Smooth muscle cell (in vitro differentiated cells): ENCODE data around the gene DIP2C. TPM values are rescaled to one million over a fixed set of nuclear protein-coding genes. Genes with fewer than 3 reads are reported as not detected.
"Not testable (repeated sequence)": the region's sequence is repeated elsewhere in the genome, so short reads cannot be mapped to it uniquely, and the experiment has no call there.

Experiments used
- DNase-seq: peaks from one replicate; lab custom pipeline; 2025; ENCODE audit not compliant: unreplicated experiment; lab: John Stamatoyannopoulos, UW
- H2AFZ ChIP-seq: fragments of 200-600 bp; sonication (generic); 2 replicates; pipeline ENCODE4 v1.6.0; 2016; ENCODE audit warnings: antibody characterized with exemption, low read depth, mild to moderate bottlenecking
- H3F3A ChIP-seq: fragments of 200-600 bp; sonication (generic); 2 replicates; pipeline ENCODE4 v1.6.0; 2017; ENCODE audit warnings: antibody characterized with exemption, low read depth
- H3K27ac ChIP-seq: fragments of 200-600 bp; sonication (generic); 2 replicates; pipeline ENCODE4 v1.5.1; 2016; ENCODE audit warnings: low read depth, mild to moderate bottlenecking
- H3K27me3 ChIP-seq: fragments of 200-600 bp; sonication (generic); 2 replicates; pipeline ENCODE4 v1.6.1; 2016; ENCODE audit warnings: low read depth, mild to moderate bottlenecking
- H3K36me3 ChIP-seq: fragments of 200-600 bp; sonication (generic); 2 replicates; pipeline ENCODE4 v1.5.1; 2016; ENCODE audit warnings: low read depth
- H3K4me1 ChIP-seq: fragments of 200-600 bp; sonication (generic); 2 replicates; pipeline ENCODE4 v1.5.1; 2016; ENCODE audit warnings: low read depth
- H3K4me2 ChIP-seq: fragments of 200-600 bp; sonication (generic); 2 replicates; pipeline ENCODE4 v1.6.0; 2016; ENCODE audit warnings: mild to moderate bottlenecking
- H3K4me3 ChIP-seq: fragments of 200-600 bp; sonication (generic); 2 replicates; pipeline ENCODE4 v1.5.1; 2016; ENCODE audit warnings: mild to moderate bottlenecking
- H3K79me2 ChIP-seq: fragments of 200-600 bp; sonication (generic); 2 replicates; pipeline ENCODE4 v1.6.0; 2016; ENCODE audit warnings: low read depth, mild to moderate bottlenecking
- H3K9ac ChIP-seq: fragments of 200-600 bp; sonication (generic); 2 replicates; pipeline ENCODE4 v1.6.0; 2016; ENCODE audit warnings: low read depth
- H3K9me3 ChIP-seq: fragments of 200-600 bp; sonication (generic); replicated peaks from 2 replicates; pipeline ENCODE4 v1.5.1; 2016; ENCODE audit warnings: low read depth
- H4K20me1 ChIP-seq: fragments of 200-600 bp; sonication (generic); 2 replicates; pipeline ENCODE4 v1.6.0; 2016; ENCODE audit warnings: low read depth
- CTCF ChIP-seq: fragments of 200-600 bp; sonication (generic); IDR thresholded peaks from 2 replicates; pipeline ENCODE4 v1.5.1; 2017; ENCODE audit warnings: borderline replicate concordance, mild to moderate bottlenecking, antibody characterized with exemption; ENCODE audit not compliant: insufficient read depth, poor library complexity, severe bottlenecking
- WGBS: methylation state at CpG from one replicate; pipeline ENCODE4 v1.1.7; 2016; ENCODE audit warnings: low lambda C conversion rate; 5-methylcytosine and 5-hydroxymethylcytosine counted together
- polyA plus RNA-seq: library from polyadenylated mRNA; unstranded; fragments of >200 nt; fragmentation: Nextera tagmentation; extraction: Ambion mirVana; gene quantifications from 2 replicates; pipeline ENCODE4 v1.2.1, GENCODE V29; 2016
- total RNA-seq: library from RNA; depleted of rRNA; stranded (reverse); fragments of >200 nt; gene quantifications from 2 replicates; pipeline ENCODE4 v1.2.3, GENCODE V29; 2014

DIP2C gene
- total and polyA plus RNA-seq, 2 experiments from 2014 or later: 14.9 to 15.3 TPM

DNA sequence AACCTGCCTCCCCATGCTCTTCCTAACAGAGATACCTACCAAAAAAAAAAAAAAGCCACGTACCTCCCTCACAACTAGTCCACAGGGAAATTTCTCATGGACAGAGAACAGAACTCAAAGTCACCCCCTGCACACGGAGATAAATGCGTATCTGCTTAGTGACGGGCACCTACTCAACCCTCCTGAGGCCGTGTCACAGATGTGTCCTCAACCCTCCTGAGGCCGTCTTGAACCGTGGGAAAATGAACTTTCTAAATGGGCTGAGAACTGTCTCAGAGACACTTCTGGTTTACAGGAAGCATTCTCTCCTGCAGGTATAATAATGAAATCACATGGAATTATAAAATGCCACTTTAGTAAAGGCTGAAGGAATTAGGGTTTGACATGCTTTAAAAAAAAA, 155.9 kb downstream of the DIP2C start:
- no peaks in the 10 kb centered on the region for H3K27me3 ChIP-seq
- 88% methylated on average over 7 of the region's 7 CpGs for WGBS
- peaks cover 95% of the 10 kb centered on the region for H4K20me1 ChIP-seq
- no peaks in the 10 kb centered on the region for H3K9me3 ChIP-seq
- H3K4me1 ChIP-seq: no peaks in the 10 kb centered on the region
- H3K4me3 ChIP-seq: no peak overlapping the region
- no peak overlapping the region for H3K27ac ChIP-seq
- no peak overlapping the region for H3K4me2 ChIP-seq
- no peak for DNase-seq
- peaks cover 58% of the 10 kb centered on the region for H3K79me2 ChIP-seq
- no peaks in the 10 kb centered on the region for H3K36me3 ChIP-seq
- no peak overlapping the region for H2AFZ ChIP-seq
- no peaks in the 10 kb centered on the region for H3F3A ChIP-seq
- H3K9ac ChIP-seq: no peak overlapping the region
- no peak for TF ChIP-seq CTCF

DNA sequence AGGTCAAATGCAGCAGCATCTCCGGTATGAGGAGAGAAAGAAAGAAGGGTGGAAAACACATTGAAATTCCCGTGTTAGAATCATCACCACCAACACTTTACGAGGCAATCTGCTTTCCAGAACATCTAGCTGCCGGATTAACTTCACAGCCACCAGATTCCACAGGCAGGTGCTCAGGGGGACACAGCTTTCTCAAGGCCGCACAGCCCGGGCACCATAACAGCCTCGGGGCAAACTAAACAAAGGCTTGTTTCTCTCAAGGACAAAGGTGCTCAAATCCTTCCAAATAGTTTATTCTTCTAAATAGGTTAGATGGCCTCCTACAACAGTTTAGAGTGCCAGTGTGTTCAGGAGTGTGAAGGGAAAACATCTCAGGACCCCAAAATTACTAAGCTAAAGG, 156.3 kb downstream of the DIP2C start:
- no peaks in the 10 kb centered on the region for H3K36me3 ChIP-seq
- 56% methylated on average over 7 of the region's 7 CpGs for WGBS
- H3K9ac ChIP-seq: no peak overlapping the region
- H3K27ac ChIP-seq: no peak overlapping the region
- H3K79me2 ChIP-seq: peaks cover 58% of the 10 kb centered on the region
- no peaks in the 10 kb centered on the region for H3K27me3 ChIP-seq
- no peaks in the 10 kb centered on the region for H3F3A ChIP-seq
- no peaks in the 10 kb centered on the region for H3K9me3 ChIP-seq
- H3K4me3 ChIP-seq: no peak overlapping the region
- H4K20me1 ChIP-seq: peaks cover 95% of the 10 kb centered on the region
- no peak overlapping the region for H3K4me2 ChIP-seq
- H2AFZ ChIP-seq: no peak overlapping the region
- H3K4me1 ChIP-seq: no peaks in the 10 kb centered on the region
- no peak for TF ChIP-seq CTCF
- no peak for DNase-seq

GRCh38 chr10:532331-532730, 157.1 kb downstream of the DIP2C start:
- not testable (repeated sequence) for H3K27ac ChIP-seq, H3K27me3 ChIP-seq, H3K4me2 ChIP-seq, H3K36me3 ChIP-seq, H2AFZ ChIP-seq, H3K4me1 ChIP-seq, H3K9ac ChIP-seq, H3F3A ChIP-seq, DNase-seq, H3K4me3 ChIP-seq, H3K9me3 ChIP-seq
- peaks cover 95% of the 10 kb centered on the region for H4K20me1 ChIP-seq
- H3K79me2 ChIP-seq: peaks cover 58% of the 10 kb centered on the region
- WGBS: 70% methylated on average over 2 of the region's 2 CpGs

GRCh38 chr10:531541-531940, 157.9 kb downstream of the DIP2C start:
- H3K9me3 ChIP-seq: no peaks in the 10 kb centered on the region
- no peak overlapping the region for H3K4me3 ChIP-seq
- TF ChIP-seq CTCF: no peak
- H3K27ac ChIP-seq: no peak overlapping the region
- DNase-seq: no peak
- H3K9ac ChIP-seq: no peak overlapping the region
- no peaks in the 10 kb centered on the region for H3K4me1 ChIP-seq
- H3F3A ChIP-seq: no peaks in the 10 kb centered on the region
- WGBS: 93% methylated on average over 18 of the region's 18 CpGs
- peaks cover 59% of the 10 kb centered on the region for H3K79me2 ChIP-seq
- H3K36me3 ChIP-seq: no peaks in the 10 kb centered on the region
- no peak overlapping the region for H2AFZ ChIP-seq
- no peak overlapping the region for H3K4me2 ChIP-seq
- peaks cover 95% of the 10 kb centered on the region for H4K20me1 ChIP-seq
- H3K27me3 ChIP-seq: no peaks in the 10 kb centered on the region
